ENCODE data around the gene C2orf42.

DNA sequence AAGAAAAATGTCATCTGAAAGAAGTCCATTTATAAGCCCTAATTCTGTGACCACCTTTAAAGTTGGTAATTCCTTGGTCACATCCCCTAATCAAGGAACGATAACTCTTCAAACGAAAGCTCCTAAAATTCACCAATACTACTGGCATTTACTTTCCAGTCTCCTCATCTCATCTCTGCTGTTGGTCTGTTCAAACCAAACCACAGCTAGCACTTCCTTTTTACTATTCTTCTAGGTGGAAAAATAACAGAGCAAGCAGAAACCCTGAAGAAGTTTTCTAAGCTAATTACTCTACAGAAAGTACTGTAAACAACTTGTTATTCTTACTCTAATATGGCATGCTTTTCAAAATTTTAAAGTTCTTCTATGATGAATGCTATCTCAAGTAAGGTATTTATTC lies 36.0 kb upstream of the C2orf42 start:
- TF ChIP-seq EP300 (IDR thresholded peaks at IDR 0.05) (no peak), POLR2A (IDR thresholded peaks at IDR 0.05) (no peak)
